ENCODE measurements around the gene BCL2L1.
"Not testable (repeated sequence)": the region's sequence is repeated elsewhere in the genome, so short reads cannot be mapped to it uniquely, and the experiment has no call there.

DNA sequence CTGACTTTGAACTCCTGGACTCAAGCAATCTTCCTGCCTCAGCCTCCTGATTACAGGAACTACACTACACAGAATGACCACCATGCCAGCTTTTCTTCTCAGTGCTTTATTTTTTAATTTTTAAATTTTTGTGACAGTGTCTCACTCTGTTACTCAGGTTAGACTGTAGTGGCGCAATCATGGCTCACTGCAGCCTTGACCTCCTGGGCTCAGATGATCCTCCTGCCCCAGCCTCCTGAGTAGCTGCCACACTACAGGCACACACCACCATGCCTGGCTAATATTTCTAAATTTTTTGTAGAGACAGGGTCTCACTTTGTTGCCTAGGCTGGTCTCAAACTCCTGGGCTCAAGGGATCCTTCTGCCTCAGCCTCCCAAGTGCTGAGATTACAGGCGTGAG, 53.7 kb downstream of the BCL2L1 start:
- TF ChIP-seq EZH2 (IDR thresholded peaks at IDR 0.05; ENCODE audit: insufficient read depth, poor library complexity, severe bottlenecking); EZH2phosphoT487 (IDR thresholded peaks at IDR 0.05; ENCODE audit: insufficient read depth, low read depth): not testable (repeated sequence)
